Measurements from ENCODE around the gene HOXA7. TPM values are rescaled to one million over a fixed set of nuclear protein-coding genes. Genes with fewer than 3 reads are reported as not detected.

The HOXA7 gene
- total and polyA plus RNA-seq, 11 donors, result 0.29 TPM; not detected in 10

DNA sequence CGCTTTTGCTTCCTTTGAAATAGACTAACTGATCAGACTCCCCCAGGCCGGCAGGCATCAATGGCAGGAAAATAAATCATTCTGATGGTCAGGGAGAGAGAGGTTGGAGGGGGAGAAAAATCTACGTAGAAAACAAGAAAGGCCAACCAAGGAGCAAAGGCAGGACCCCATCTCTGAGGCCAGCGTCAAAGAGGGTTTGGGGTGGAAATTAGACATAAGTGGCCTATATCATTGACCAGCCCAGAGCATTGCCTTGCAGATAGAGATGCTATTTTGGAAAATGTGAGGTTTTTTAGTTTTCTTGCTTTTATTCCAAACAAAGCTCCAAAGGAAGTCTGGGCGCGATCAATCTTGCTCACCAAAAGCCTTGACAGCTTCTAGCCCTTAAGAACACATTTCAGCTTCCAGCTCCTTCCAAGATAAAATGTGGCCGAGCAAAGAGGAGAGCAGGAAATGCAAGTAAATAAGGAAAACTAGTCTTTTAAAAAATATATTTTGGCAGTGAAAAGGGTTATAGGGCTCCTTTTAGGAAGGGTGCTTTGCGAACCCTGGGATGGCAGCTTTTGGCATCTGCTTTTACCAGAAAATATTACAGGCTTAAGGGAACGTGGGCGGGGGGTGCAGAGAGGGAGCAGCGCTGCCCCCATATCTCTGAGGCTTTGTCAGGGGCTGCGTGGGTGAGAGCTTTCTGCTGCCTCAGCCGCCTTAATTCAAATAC lies 52.0 kb downstream of the HOXA7 start:
- no peaks in the 10 kb centered on the region for H3K9me3 ChIP-seq
- H3K27ac ChIP-seq, result peak overlapping the region in 3 of 12 donors; percentile 60 to 93 (median 60)
- DNase-seq (no peak), ATAC-seq (no peak)
- no peaks in the 10 kb centered on the region for H3K36me3 ChIP-seq
- H3K27me3 ChIP-seq, result peaks cover 58 to 100% (median 97%) of the 10 kb centered on the region in 9 donors
- TF ChIP-seq POLR2A (IDR thresholded peaks at IDR 0.05), result no peak
- TF ChIP-seq, protein P1, sequence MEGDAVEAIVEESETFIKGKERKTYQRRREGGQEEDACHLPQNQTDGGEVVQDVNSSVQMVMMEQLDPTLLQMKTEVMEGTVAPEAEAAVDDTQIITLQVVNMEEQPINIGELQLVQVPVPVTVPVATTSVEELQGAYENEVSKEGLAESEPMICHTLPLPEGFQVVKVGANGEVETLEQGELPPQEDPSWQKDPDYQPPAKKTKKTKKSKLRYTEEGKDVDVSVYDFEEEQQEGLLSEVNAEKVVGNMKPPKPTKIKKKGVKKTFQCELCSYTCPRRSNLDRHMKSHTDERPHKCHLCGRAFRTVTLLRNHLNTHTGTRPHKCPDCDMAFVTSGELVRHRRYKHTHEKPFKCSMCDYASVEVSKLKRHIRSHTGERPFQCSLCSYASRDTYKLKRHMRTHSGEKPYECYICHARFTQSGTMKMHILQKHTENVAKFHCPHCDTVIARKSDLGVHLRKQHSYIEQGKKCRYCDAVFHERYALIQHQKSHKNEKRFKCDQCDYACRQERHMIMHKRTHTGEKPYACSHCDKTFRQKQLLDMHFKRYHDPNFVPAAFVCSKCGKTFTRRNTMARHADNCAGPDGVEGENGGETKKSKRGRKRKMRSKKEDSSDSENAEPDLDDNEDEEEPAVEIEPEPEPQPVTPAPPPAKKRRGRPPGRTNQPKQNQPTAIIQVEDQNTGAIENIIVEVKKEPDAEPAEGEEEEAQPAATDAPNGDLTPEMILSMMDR (IDR thresholded peaks at IDR 0.05), result no peak
- intact Hi-C loops (cut with DNase I), result no loop called here
- 12 to 23% (median 20%) methylated on average over 13 of the region's 13 CpGs for WGBS, 4 donors
- peak overlapping the region in 2 of 12 donors; percentile 43 for H3K4me3 ChIP-seq
- peaks cover 0 to 29% (median 8%) of the 10 kb centered on the region in 12 donors for H3K4me1 ChIP-seq

MicroRNA genes within 50 kb of the gene (microRNA counts, 767-probe panel; counts per million panel counts)
- 1,208 to 1,798 counts per million in 2 donors for microRNA hsa-miR-196b-5p

Small RNA genes lying within 50 kb of the gene (microRNA-seq; reads per million reads assigned to microRNA genes)
- 6.9 to 25.3 (median 11.5) reads per million in 4 donors for gene MIR196B

Other genes with a start within 250 kb of the HOXA7 start
- under 1 TPM in 3 of 9 donors, not detected in 6; 0.12 to 0.66 (median 0.59) TPM for gene HOXA1, start 60.7 kb downstream of the HOXA7 start, total RNA-seq
- gene HOXA1, start 60.7 kb downstream of the HOXA7 start, polyA plus RNA-seq, result under 1 TPM in 1 of 2 donors, not detected in 1; 0.07 TPM
- under 1 TPM in 2 of 9 donors, not detected in 7; 0.14 to 0.57 TPM for gene HOXA2, start 54.0 kb downstream of the HOXA7 start, total RNA-seq
- gene HOXA2, start 54.0 kb downstream of the HOXA7 start, polyA plus RNA-seq, result under 1 TPM in 1 of 2 donors, not detected in 1; 0.03 TPM
- gene HOXA4, start 25.9 kb downstream of the HOXA7 start, total RNA-seq, result 1 to 10 TPM in 3 of 9 donors, under 1 TPM in 5, not detected in 1; 0.23 to 2.6 (median 0.88) TPM
- gene HOXA4, start 25.9 kb downstream of the HOXA7 start, polyA plus RNA-seq, result under 1 TPM; 0.50 to 0.69 TPM
- gene HOXA5, start 13.0 kb downstream of the HOXA7 start, total RNA-seq, result 1 to 10 TPM in 1 of 9 donors, under 1 TPM in 2, not detected in 6; 0.28 to 2.8 (median 0.44) TPM
- gene HOXA5, start 13.0 kb downstream of the HOXA7 start, polyA plus RNA-seq, result under 1 TPM in 1 of 2 donors, not detected in 1; 0.07 TPM
- gene HOXA6, start 8.9 kb downstream of the HOXA7 start, total RNA-seq, result not detected
- not detected for gene HOXA6, start 8.9 kb downstream of the HOXA7 start, polyA plus RNA-seq
- gene HOXA3, start 4.1 kb downstream of the HOXA7 start, total RNA-seq, result 1 to 10 TPM in 3 of 9 donors, under 1 TPM in 4, not detected in 2; 0.19 to 3.1 (median 0.67) TPM
- under 1 TPM; 0.07 to 0.11 TPM for gene HOXA3, start 4.1 kb downstream of the HOXA7 start, polyA plus RNA-seq
- gene HOXA9, start 8.9 kb upstream of the HOXA7 start, total RNA-seq, result under 1 TPM in 1 of 9 donors, not detected in 8; 0.29 TPM
- gene HOXA9, start 8.9 kb upstream of the HOXA7 start, polyA plus RNA-seq, result not detected
- gene HOXA10, start 17.6 kb upstream of the HOXA7 start, total RNA-seq, result under 1 TPM in 2 of 9 donors, not detected in 7; 0.18 to 0.36 TPM
- gene HOXA10, start 17.6 kb upstream of the HOXA7 start, polyA plus RNA-seq, result under 1 TPM in 1 of 2 donors, not detected in 1; 0.06 TPM
- gene HOXA11, start 28.6 kb upstream of the HOXA7 start, total RNA-seq, result not detected
- gene HOXA11, start 28.6 kb upstream of the HOXA7 start, polyA plus RNA-seq, result not detected
- not detected for gene HOXA13, start 43.4 kb upstream of the HOXA7 start, total RNA-seq
- gene HOXA13, start 43.4 kb upstream of the HOXA7 start, polyA plus RNA-seq, result not detected
- not detected for gene EVX1, start 86.1 kb upstream of the HOXA7 start, total RNA-seq
- gene EVX1, start 86.1 kb upstream of the HOXA7 start, polyA plus RNA-seq, result not detected

Data from heart left ventricle (tissue), 16 donors.